Small intestine (tissue), 7 donors: ENCODE measurements around the gene OSGIN1. TPM values are rescaled to one million over a fixed set of nuclear protein-coding genes. Genes with fewer than 3 reads are reported as not detected.

ENCODE experiments used
- DNase-seq, 2 donors: peaks; one replicate each; pipeline versions ENCODE4 v3.0.0 to v3.0.0-alpha.2; 2013
- FAIRE-seq: peaks from 2 replicates; lab custom pipeline; 2012; peaks lifted over from hg19 to GRCh38; lab: Jason Lieb, UNC
- H3K27ac ChIP-seq, 3 donors: one replicate each; pipeline ENCODE4 v1.5.1; 2013; ENCODE audit warnings: low read length in 2 of 3, mild to moderate bottlenecking in 2 of 3, control low read depth in 1 of 3, inconsistent platforms in 1 of 3, low read depth in 1 of 3, moderate library complexity in 1 of 3
- H3K27me3 ChIP-seq, 3 donors: one replicate each; pipeline ENCODE4 v1.6.1; 2013; ENCODE audit warnings: low read length in 3 of 3, inconsistent platforms in 1 of 3; ENCODE audit not compliant: control insufficient read depth in 3 of 3, insufficient read depth in 3 of 3
- H3K36me3 ChIP-seq, 3 donors: one replicate each; pipeline ENCODE4 v1.6.1; 2013; ENCODE audit warnings: low read length in 3 of 3, inconsistent platforms in 1 of 3, low read depth in 1 of 3, mild to moderate bottlenecking in 1 of 3, moderate library complexity in 1 of 3; ENCODE audit not compliant: control insufficient read depth in 3 of 3, insufficient read depth in 2 of 3
- H3K4me1 ChIP-seq, 3 donors: one replicate each; pipeline ENCODE4 v1.6.1; 2013; ENCODE audit warnings: low read length in 2 of 3, inconsistent platforms in 1 of 3, low read depth in 1 of 3, mild to moderate bottlenecking in 1 of 3, moderate library complexity in 1 of 3; ENCODE audit not compliant: control insufficient read depth in 3 of 3, insufficient read depth in 2 of 3
- H3K4me3 ChIP-seq, 3 donors: one replicate each; pipeline ENCODE4 v1.5.1; 2013; ENCODE audit warnings: low read length in 3 of 3, control low read depth in 1 of 3, inconsistent platforms in 1 of 3, low read depth in 1 of 3, mild to moderate bottlenecking in 1 of 3, moderate library complexity in 1 of 3
- H3K9me3 ChIP-seq, 2 donors: one replicate each; pipeline ENCODE4 v1.6.1; 2013; ENCODE audit warnings: low read depth in 1 of 2, low read length in 1 of 2; ENCODE audit not compliant: control insufficient read depth in 2 of 2, insufficient read depth in 1 of 2
- WGBS, 3 donors: extraction: QIAGEN DNeasy Blood & Tissue Kit; methylation state at CpG; one replicate each; pipeline ENCODE4 v1.1.7; 2013; 5-methylcytosine and 5-hydroxymethylcytosine counted together
- polyA plus RNA-seq, 4 donors: library from polyadenylated mRNA; stranded (reverse) in 3 of 4; unstranded in 1 of 4; fragments of 200-250 nt in 3 of 4; fragments of 120-200 nt in 1 of 4; gene quantifications; one replicate each; pipeline versions ENCODE4 v1.2.1 to v1.2.3, GENCODE V29; 2013
- donor health status: healthy with polysubstance abuse.
- donor health status: control.
- donor health status: control.
- donor health status: Bipolar disorder and iron deficiency.
- donor health status: healthy.

Gene OSGIN1
- polyA plus RNA-seq, 4 donors = 3.4 to 101 (median 41.1) TPM

DNA sequence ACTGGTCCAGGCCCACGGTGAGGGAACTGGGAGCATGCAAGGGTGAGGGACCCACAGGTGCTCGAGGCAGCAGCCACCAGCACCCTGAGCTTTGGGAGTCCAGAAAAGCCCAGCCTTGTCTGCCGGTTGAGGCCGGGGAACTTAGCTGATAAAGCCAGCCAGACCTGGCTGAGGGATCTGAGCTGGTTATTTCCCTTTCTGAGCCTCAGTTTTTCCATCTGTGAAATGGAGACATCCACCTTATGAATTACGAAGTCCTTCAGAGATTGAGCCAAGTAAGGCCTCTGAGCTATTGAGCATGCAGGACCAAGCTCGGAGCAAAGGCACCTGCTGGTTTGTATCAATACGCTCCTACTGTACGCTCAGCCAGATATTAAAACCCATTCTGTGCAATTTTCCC lies 28.8 kb downstream of the OSGIN1 start:
- H3K4me1 ChIP-seq = no peaks in the 10 kb centered on the region
- H3K36me3 ChIP-seq = no peaks in the 10 kb centered on the region
- FAIRE-seq = no peak
- no peak for DNase-seq
- no peak overlapping the region for H3K27ac ChIP-seq
- H3K27me3 ChIP-seq = no peaks in the 10 kb centered on the region
- WGBS, 3 donors = 92 to 98% (median 94%) methylated on average over 8 of the region's 8 CpGs
- H3K9me3 ChIP-seq = peaks cover 0 to 25% of the 10 kb centered on the region in 2 donors
- no peak overlapping the region for H3K4me3 ChIP-seq

DNA sequence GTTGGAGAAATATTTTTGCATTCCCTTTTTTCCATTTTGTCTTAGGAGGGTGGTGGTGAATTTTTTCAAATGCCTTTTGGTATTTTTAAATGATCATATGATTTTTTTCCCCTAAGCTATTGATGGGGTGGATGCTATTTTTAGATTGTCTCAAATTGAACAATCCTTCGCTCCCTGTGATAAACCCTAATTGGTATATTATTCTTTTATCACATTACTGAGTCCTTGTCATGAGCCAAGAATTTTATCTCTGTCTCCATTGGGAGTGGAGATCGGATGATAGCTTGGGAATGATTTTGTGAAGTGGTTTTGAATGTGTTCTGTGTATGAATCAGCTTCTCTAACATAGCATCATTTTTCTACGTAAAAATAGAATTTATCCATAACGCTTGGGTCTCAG lies 30.5 kb downstream of the OSGIN1 start:
- Histone ChIP-seq H3K4me1 (no peaks in the 10 kb centered on the region), H3K36me3 (no peaks in the 10 kb centered on the region), H3K4me3 (no peak overlapping the region), H3K27ac (no peak overlapping the region), H3K27me3 (no peaks in the 10 kb centered on the region), H3K9me3 (peaks cover 0 to 15% of the 10 kb centered on the region in 2 donors)
- FAIRE-seq = no peak
- no peak for DNase-seq
- 40 to 70% (median 65%) methylated on average over 4 of the region's 4 CpGs for WGBS, 3 donors

DNA sequence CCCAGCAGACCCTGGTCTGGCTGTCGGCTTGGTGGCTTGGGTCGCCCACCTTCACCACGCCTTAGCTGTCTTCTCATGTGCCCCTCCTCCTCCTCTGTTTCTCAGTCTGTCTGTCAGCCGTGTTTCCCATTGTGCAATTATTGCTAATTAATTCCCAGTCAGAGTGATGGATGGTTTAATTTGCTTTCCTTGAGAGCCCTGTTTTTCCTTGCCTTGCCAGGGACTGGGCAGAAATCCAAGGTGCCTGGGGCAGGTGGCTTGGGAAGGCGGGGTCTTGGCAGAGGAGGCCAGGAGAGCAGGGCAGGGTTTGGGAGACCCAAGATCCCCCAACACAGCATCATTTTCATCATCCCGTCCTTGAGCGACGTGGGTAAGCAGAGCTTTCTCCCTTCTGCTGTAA lies 36.3 kb downstream of the OSGIN1 start:
- DNase-seq (no peak), FAIRE-seq (no peak)
- no peak overlapping the region for H3K4me3 ChIP-seq
- WGBS, 3 donors = 13 to 66% (median 32%) methylated on average over 8 of the region's 8 CpGs
- no peaks in the 10 kb centered on the region for H3K36me3 ChIP-seq
- no peak overlapping the region for H3K27ac ChIP-seq
- H3K9me3 ChIP-seq = no peaks in the 10 kb centered on the region
- peaks cover 0 to 9% (median 0%) of the 10 kb centered on the region in 3 donors for H3K4me1 ChIP-seq
- peaks cover 0 to 4% (median 0%) of the 10 kb centered on the region in 3 donors for H3K27me3 ChIP-seq

- Histone ChIP-seq H3K4me1 (peaks cover 0 to 9% (median 0%) of the 10 kb centered on the region in 3 donors), H3K36me3 (no peaks in the 10 kb centered on the region), H3K9me3 (no peaks in the 10 kb centered on the region), H3K27ac (no peak overlapping the region), H3K4me3 (no peak overlapping the region), H3K27me3 (peaks cover 0 to 7% (median 0%) of the 10 kb centered on the region in 3 donors)
- 77 to 88% (median 84%) methylated on average over 11 of the region's 11 CpGs for WGBS, 3 donors
- DNase-seq = no peak
- no peak for FAIRE-seq
These were observed 37.5 kb downstream of the OSGIN1 start for GRCh38 chr16:83990492-83990891.

GRCh38 chr16:83992624-83993023 lies 39.6 kb downstream of the OSGIN1 start:
- Histone ChIP-seq H3K27me3 (peaks cover 0 to 11% (median 3%) of the 10 kb centered on the region in 3 donors), H3K4me1 (peaks cover 0 to 9% (median 0%) of the 10 kb centered on the region in 3 donors), H3K9me3 (no peaks in the 10 kb centered on the region), H3K4me3 (no peak overlapping the region), H3K27ac (no peak overlapping the region), H3K36me3 (no peaks in the 10 kb centered on the region)
- no peak for DNase-seq
- 82 to 85% (median 83%) methylated on average over 6 of the region's 6 CpGs for WGBS, 3 donors
- no peak for FAIRE-seq

DNA sequence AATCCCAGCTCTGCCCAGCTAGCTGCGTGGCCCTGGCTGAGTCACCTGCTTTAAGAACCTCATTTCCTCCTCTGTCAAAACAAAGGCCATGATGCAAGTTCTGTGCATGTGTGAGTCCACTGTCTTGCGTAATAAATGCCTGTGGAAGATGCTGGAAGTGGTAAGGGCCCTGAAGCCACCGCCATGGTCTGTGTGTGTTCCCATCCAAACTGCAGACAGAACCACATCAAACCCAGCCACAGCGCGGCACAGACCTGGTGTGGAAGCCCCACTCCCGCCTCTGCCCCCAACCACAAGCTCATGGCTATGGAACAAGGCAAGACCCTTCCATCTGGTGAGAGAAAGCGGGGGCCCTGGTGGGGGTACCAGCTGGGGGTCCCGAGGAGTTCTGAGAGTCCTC lies 41.0 kb downstream of the OSGIN1 start:
- Histone ChIP-seq H3K36me3 (no peaks in the 10 kb centered on the region), H3K9me3 (no peaks in the 10 kb centered on the region), H3K4me3 (no peak overlapping the region), H3K4me1 (peaks cover 0 to 9% (median 0%) of the 10 kb centered on the region in 3 donors), H3K27ac (no peak overlapping the region), H3K27me3 (peaks cover 0 to 9% (median 3%) of the 10 kb centered on the region in 3 donors)
- DNase-seq (no peak), FAIRE-seq (no peak)
- 74 to 78% (median 78%) methylated on average over 7 to 8 of the region's 8 CpGs for WGBS, 3 donors

DNA sequence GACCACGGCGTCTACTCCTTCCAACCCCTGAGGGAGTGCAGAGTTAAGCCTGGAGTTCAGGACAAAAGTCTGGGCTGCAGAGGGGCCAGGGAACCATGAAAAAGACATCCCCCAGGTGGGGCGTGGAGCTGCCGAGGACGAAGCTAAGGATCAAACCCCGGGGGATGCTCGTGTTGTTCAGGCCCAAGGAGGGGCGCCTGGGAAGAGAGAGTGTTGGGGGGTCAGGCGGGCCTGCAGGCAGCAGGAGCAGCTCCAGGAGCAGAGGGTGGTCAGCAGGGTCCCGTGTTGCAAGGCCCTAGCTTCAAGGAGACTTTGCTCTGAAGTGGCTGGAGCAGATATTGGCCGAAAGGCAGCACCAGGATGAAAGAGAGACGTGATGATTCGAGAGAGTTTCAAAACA lies 41.7 kb downstream of the OSGIN1 start:
- peaks cover 0 to 9% (median 0%) of the 10 kb centered on the region in 3 donors for H3K4me1 ChIP-seq
- DNase-seq (no peak), FAIRE-seq (no peak)
- no peak overlapping the region for H3K4me3 ChIP-seq
- peaks cover 0 to 6% (median 3%) of the 10 kb centered on the region in 3 donors for H3K27me3 ChIP-seq
- H3K36me3 ChIP-seq = no peaks in the 10 kb centered on the region
- H3K27ac ChIP-seq = no peak overlapping the region
- H3K9me3 ChIP-seq = no peaks in the 10 kb centered on the region
- 82 to 87% (median 85%) methylated on average over 13 of the region's 13 CpGs for WGBS, 3 donors

DNA sequence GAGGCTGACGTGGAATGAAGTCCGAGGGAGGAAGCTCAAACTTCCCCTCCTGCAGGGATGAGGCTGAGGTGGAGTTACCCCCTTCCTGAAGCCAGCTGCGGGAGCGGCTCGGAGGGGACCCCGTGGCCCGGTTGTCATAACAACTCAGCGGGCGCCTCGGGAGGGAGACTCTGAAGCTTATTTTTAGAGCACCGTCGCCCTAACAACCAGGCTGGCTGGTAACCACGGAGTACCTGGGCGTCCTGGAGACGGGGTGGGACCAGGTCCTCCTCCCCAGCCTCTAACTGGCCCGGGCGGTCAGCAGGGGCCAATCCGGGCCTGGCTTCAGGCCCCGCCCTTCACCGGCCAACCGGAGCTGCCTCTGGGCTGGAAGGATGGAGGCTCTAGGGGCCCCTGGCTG lies 42.7 kb downstream of the OSGIN1 start:
- peaks cover 0 to 6% (median 3%) of the 10 kb centered on the region in 3 donors for H3K27me3 ChIP-seq
- peak; percentile 39 to 45 for DNase-seq
- 9 to 14% (median 10%) methylated on average over 17 to 21 of the region's 21 CpGs for WGBS, 3 donors
- peaks cover 0 to 9% (median 0%) of the 10 kb centered on the region in 3 donors for H3K4me1 ChIP-seq
- H3K4me3 ChIP-seq = no peak overlapping the region
- no peaks in the 10 kb centered on the region for H3K9me3 ChIP-seq
- no peak overlapping the region for H3K27ac ChIP-seq
- no peaks in the 10 kb centered on the region for H3K36me3 ChIP-seq
- FAIRE-seq = no peak
